OCI-LY7 (cell line): Measurements from ENCODE around the gene PSMG3. TPM values are rescaled to one million over a fixed set of nuclear protein-coding genes. Genes with fewer than 3 reads are reported as not detected.

ENCODE experiments used
- BruUV-seq: library from RNA; stranded (reverse); fragments of 400-500 nt; replicated peaks from 2 replicates; lab custom pipeline; 2021; lab: Mats Ljungman, UMichigan
- CTCF ChIA-PET: fragments of 300-600 bp; sonication (Branson Sonifier 250); formaldehyde crosslinking; loops from one replicate; lab custom pipeline; 2022; ENCODE audit warnings: antibody characterized with exemption; ENCODE audit not compliant: unreplicated experiment; lab: Charles Lee
- POLR2A ChIA-PET: fragments of 300-600 bp; sonication (Branson Sonifier 250); formaldehyde crosslinking; loops from one replicate; lab custom pipeline; 2022; ENCODE audit warnings: antibody characterized with exemption; lab: Charles Lee
- DNase-seq: peaks from one replicate; pipeline ENCODE4 v3.0.0-alpha.2; 2015; ENCODE audit warnings: low spot score
- H2AFZ ChIP-seq: fragments of 200-600 bp; sonication (generic), shearing (Covaris generic); 2 replicates; pipeline ENCODE4 v1.6.1; 2014; ENCODE audit warnings: mild to moderate bottlenecking, antibody characterized with exemption, low read length, moderate library complexity
- H3K27ac ChIP-seq: fragments of 200-600 bp; sonication (generic); 2 replicates; pipeline ENCODE4 v1.5.1; 2014; ENCODE audit warnings: mixed run types, low read depth, mild to moderate bottlenecking, moderate library complexity, low read length, inconsistent platforms; ENCODE audit not compliant: poor library complexity, severe bottlenecking
- H3K36me3 ChIP-seq: fragments of 200-600 bp; sonication (generic); 2 replicates; pipeline ENCODE4 v1.6.1; 2014; ENCODE audit warnings: mild to moderate bottlenecking, antibody characterized with exemption, low read length, moderate library complexity, mixed read lengths; ENCODE audit not compliant: insufficient read depth
- H3K4me1 ChIP-seq: fragments of 200-600 bp; sonication (generic); 2 replicates; pipeline ENCODE4 v1.5.1; 2014; ENCODE audit warnings: mild to moderate bottlenecking, low read length; ENCODE audit not compliant: insufficient read depth, poor library complexity, severe bottlenecking
- H3K4me2 ChIP-seq: fragments of 200-600 bp; sonication (generic); 2 replicates; pipeline ENCODE4 v1.6.1; 2014; ENCODE audit warnings: mild to moderate bottlenecking, low read length
- H3K4me3 ChIP-seq: fragments of 200-600 bp; sonication (generic); 2 replicates; pipeline ENCODE4 v1.5.1; 2014; ENCODE audit warnings: mild to moderate bottlenecking, low read depth, low read length; ENCODE audit not compliant: poor library complexity, severe bottlenecking
- H3K79me2 ChIP-seq: fragments of 200-600 bp; sonication (generic); 2 replicates; pipeline ENCODE4 v1.6.1; 2016; ENCODE audit warnings: low read depth, mild to moderate bottlenecking, low read length, moderate library complexity, mixed read lengths; ENCODE audit not compliant: insufficient read depth
- H3K9me2 ChIP-seq: fragments of 200-600 bp; sonication (generic); 2 replicates; pipeline ENCODE4 v1.6.1; 2016; ENCODE audit warnings: mild to moderate bottlenecking, low read length, mixed read lengths; ENCODE audit not compliant: insufficient read depth
- H3K9me3 ChIP-seq: fragments of 200-600 bp; sonication (generic); 2 replicates; pipeline ENCODE4 v1.6.1; 2014; ENCODE audit warnings: mild to moderate bottlenecking, mixed run types, low read length, mixed read lengths
- H4K20me1 ChIP-seq: fragments of 200-600 bp; sonication (generic); 2 replicates; pipeline ENCODE4 v1.6.1; 2014; ENCODE audit warnings: mild to moderate bottlenecking, antibody characterized with exemption, low read length, moderate library complexity, mixed read lengths; ENCODE audit not compliant: insufficient read depth
- CTCF ChIP-seq: fragments of 200-600 bp; sonication (generic); conservative IDR thresholded peaks from 2 replicates; pipeline ENCODE4 v1.5.1; 2014; ENCODE audit warnings: mild to moderate bottlenecking, antibody characterized with exemption, low read length, moderate library complexity, mixed read lengths
- EZH2phosphoT487 ChIP-seq: fragments of 200-600 bp; sonication (generic); IDR thresholded peaks from 2 replicates; pipeline ENCODE4 v1.6.1; 2018; ENCODE audit warnings: low read depth, borderline replicate concordance, mild to moderate bottlenecking, mixed run types, antibody characterized with exemption, low read length, moderate library complexity, mixed read lengths
- intact Hi-C: fragments of 100-400 bp; cut with micrococcal nuclease; formaldehyde crosslinking; loops from one replicate; pipeline ENCODE4 v1.10.0; 2022; ENCODE audit not compliant: unreplicated experiment
- total RNA-seq, 2 experiments: library from RNA; depleted of rRNA in 1 of 2; stranded (reverse); fragments of >200 nt in 1 of 2; shearing (Covaris generic) in 1 of 2; gene quantifications; 2 replicates each; pipeline ENCODE4 v1.2.3, GENCODE V29; 2014 to 2022

The PSMG3 gene
- total RNA-seq, 2 experiments from 2014 or later: 63.7 to 129 TPM

GRCh38 chr7:1535100-1535458 lies 34.8 kb downstream of the PSMG3 start:
- no peak for DNase-seq
- Histone ChIP-seq H2AFZ (no peak overlapping the region), H3K9me2 (no peaks in the 10 kb centered on the region), H3K9me3 (no peaks in the 10 kb centered on the region), H3K27ac (no peak overlapping the region), H4K20me1 (peaks cover 9% of the 10 kb centered on the region), H3K4me1 (peaks cover 26% of the 10 kb centered on the region), H3K79me2 (peaks cover 47% of the 10 kb centered on the region), H3K36me3 (peaks cover 42% of the 10 kb centered on the region), H3K4me3 (no peak overlapping the region), H3K4me2 (no peak overlapping the region)
- no TSS peak for BruUV-seq
- TF ChIP-seq EZH2phosphoT487 (no peak), CTCF (no peak)
- intact Hi-C loops: no loop called here
- POLR2A ChIA-PET: no interaction called here
- CTCF ChIA-PET: no interaction called here

GRCh38 chr7:1534330-1535099 lies 35.3 kb downstream of the PSMG3 start:
- peaks cover 48% of the 10 kb centered on the region for H3K79me2 ChIP-seq
- no TSS peak for BruUV-seq
- no peak for DNase-seq
- CTCF ChIA-PET: no interaction called here
- H3K36me3 ChIP-seq: peaks cover 37% of the 10 kb centered on the region
- H2AFZ ChIP-seq: no peak overlapping the region
- peaks cover 32% of the 10 kb centered on the region for H3K4me1 ChIP-seq
- no peaks in the 10 kb centered on the region for H3K9me2 ChIP-seq
- no peak overlapping the region for H3K4me3 ChIP-seq
- H3K9me3 ChIP-seq: no peaks in the 10 kb centered on the region
- peaks cover 9% of the 10 kb centered on the region for H4K20me1 ChIP-seq
- no peak for TF ChIP-seq EZH2phosphoT487
- TF ChIP-seq CTCF: no peak
- H3K4me2 ChIP-seq: no peak overlapping the region
- intact Hi-C loops: no loop called here
- POLR2A ChIA-PET: no interaction called here
- H3K27ac ChIP-seq: no peak overlapping the region
